ENCODE results near the gene RPL22.

Gene RPL22

GRCh38 chr1:6199298-6200187 is at the start of gene RPL22:
Gene RPL22, minus strand, starts transcription at chr1:6199595. Its CDS starts 22 bp downstream, at chr1:6199573.
- DNase-seq: peak; percentile 98

GRCh38 chr1:6248161-6248776 is 48.9 kb upstream of the RPL22 start:
- no peak for DNase-seq

- DNase-seq: no peak
These were observed 48.3 kb upstream of the RPL22 start for GRCh38 chr1:6247651-6248050.

- DNase-seq: peak; percentile 86 to 89
These were observed 47.4 kb upstream of the RPL22 start for GRCh38 chr1:6246497-6247467.

- DNase-seq: peak; percentile 76 to 78
These were observed 46.6 kb upstream of the RPL22 start for GRCh38 chr1:6245869-6246496.

- peak; percentile 84 to 88 for DNase-seq
These were observed 45.9 kb upstream of the RPL22 start for GRCh38 chr1:6245086-6245868.

- no peak for DNase-seq
These were observed 45.1 kb upstream of the RPL22 start for GRCh38 chr1:6244401-6245049.

GRCh38 chr1:6243993-6244392 is 44.6 kb upstream of the RPL22 start, which contains the start of gene HES3:
Gene HES3, plus strand, starts transcription at chr1:6244179. Its CDS starts 187 bp downstream, at chr1:6244366.
- DNase-seq: no peak

- no peak for DNase-seq
These were observed 43.8 kb upstream of the RPL22 start for GRCh38 chr1:6243053-6243834.

GRCh38 chr1:6241887-6242740 is 42.7 kb upstream of the RPL22 start:
- no peak for DNase-seq

GRCh38 chr1:6241107-6241886 is 41.9 kb upstream of the RPL22 start:
- DNase-seq: no peak

- DNase-seq: no peak
These were observed 40.8 kb upstream of the RPL22 start for GRCh38 chr1:6239950-6240768.

GRCh38 chr1:6239213-6239752 is 39.9 kb upstream of the RPL22 start:
- DNase-seq: no peak

GRCh38 chr1:6237093-6237492 is 37.7 kb upstream of the RPL22 start:
- DNase-seq: no peak

GRCh38 chr1:6235296-6235677 is 35.9 kb upstream of the RPL22 start:
- no peak for DNase-seq

- no peak for DNase-seq
These were observed 35.3 kb upstream of the RPL22 start for GRCh38 chr1:6234502-6235295.

Data from activated T-cell treated with anti-CD3 and anti-CD28 coated beads, Interleukin-2, amount 50 U/mL, for 48 hours (primary cell).